ENCODE results near the gene GGTLC1.
"Not testable (repeated sequence)": the region's sequence is repeated elsewhere in the genome, so short reads cannot be mapped to it uniquely, and the experiment has no call there.

GGTLC1 gene

GRCh38 chr20:23988561-23988960 is at the start of gene GGTLC1:
Gene GGTLC1, minus strand, starts transcription at chr20:23988779. Its CDS starts 2,168 bp downstream, at chr20:23986611.
- DNase-seq (ENCODE audit: low read depth in 2 of 2) = no peak

GRCh38 chr20:24034820-24035219 is 46.2 kb upstream of the GGTLC1 start:
- DNase-seq (ENCODE audit: low read depth in 2 of 2) = no peak

GRCh38 chr20:24033565-24033964 is 45.0 kb upstream of the GGTLC1 start:
- DNase-seq (ENCODE audit: low read depth in 2 of 2) = no peak

GRCh38 chr20:24033151-24033550 is 44.6 kb upstream of the GGTLC1 start:
- peak in 1 of 2 donors; percentile 1 for DNase-seq (ENCODE audit: low read depth in 2 of 2)

- DNase-seq (ENCODE audit: low read depth in 2 of 2) = no peak
These were observed 43.9 kb upstream of the GGTLC1 start for GRCh38 chr20:24032400-24032898.

GRCh38 chr20:24027229-24027628 is 38.6 kb upstream of the GGTLC1 start:
- DNase-seq (ENCODE audit: low read depth in 2 of 2) = peak; percentile 49 to 69

GRCh38 chr20:24022621-24023180 is 34.1 kb upstream of the GGTLC1 start:
- DNase-seq (ENCODE audit: low read depth in 2 of 2) = no peak

- no peak for DNase-seq (ENCODE audit: low read depth in 2 of 2)
These were observed 30.2 kb upstream of the GGTLC1 start for GRCh38 chr20:24018796-24019195.

- DNase-seq (ENCODE audit: low read depth in 2 of 2) = no peak
These were observed 28.8 kb upstream of the GGTLC1 start for GRCh38 chr20:24017458-24017755.

- DNase-seq (ENCODE audit: low read depth in 2 of 2) = no peak
These were observed 28.3 kb upstream of the GGTLC1 start for GRCh38 chr20:24016607-24017457.

GRCh38 chr20:24013953-24014352 is 25.4 kb upstream of the GGTLC1 start:
- DNase-seq (ENCODE audit: low read depth in 2 of 2) = no peak

GRCh38 chr20:24011282-24011681 is 22.7 kb upstream of the GGTLC1 start:
- DNase-seq (ENCODE audit: low read depth in 2 of 2) = no peak

GRCh38 chr20:24007758-24008157 is 19.2 kb upstream of the GGTLC1 start:
- DNase-seq (ENCODE audit: low read depth in 2 of 2) = no peak

- DNase-seq (ENCODE audit: low read depth in 2 of 2) = no peak
These were observed 18.6 kb upstream of the GGTLC1 start for GRCh38 chr20:24007073-24007595.

- DNase-seq (ENCODE audit: low read depth in 2 of 2) = no peak
These were observed 18.0 kb upstream of the GGTLC1 start for GRCh38 chr20:24006626-24007025.

- no peak for DNase-seq (ENCODE audit: low read depth in 2 of 2)
These were observed 15.9 kb upstream of the GGTLC1 start for GRCh38 chr20:24004471-24004870.

- DNase-seq (ENCODE audit: low read depth in 2 of 2) = no peak
These were observed 14.3 kb upstream of the GGTLC1 start for GRCh38 chr20:24002896-24003295.

- no peak for DNase-seq (ENCODE audit: low read depth in 2 of 2)
These were observed 13.3 kb upstream of the GGTLC1 start for GRCh38 chr20:24001712-24002405.

- no peak for DNase-seq (ENCODE audit: low read depth in 2 of 2)
These were observed 10.3 kb upstream of the GGTLC1 start for GRCh38 chr20:23998844-23999243.

GRCh38 chr20:23998392-23998791 is 9.8 kb upstream of the GGTLC1 start:
- no peak for DNase-seq (ENCODE audit: low read depth in 2 of 2)

GRCh38 chr20:23995905-23996666 is 7.5 kb upstream of the GGTLC1 start:
- DNase-seq (ENCODE audit: low read depth in 2 of 2) = peak; percentile 4 to 22

GRCh38 chr20:23995291-23995690 is 6.7 kb upstream of the GGTLC1 start:
- not testable (repeated sequence) for DNase-seq (ENCODE audit: low read depth in 2 of 2)
